Measurements from ENCODE around the gene ABCA2. TPM values are rescaled to one million over a fixed set of nuclear protein-coding genes. Genes with fewer than 3 reads are reported as not detected.
"Not testable (repeated sequence)": the region's sequence is repeated elsewhere in the genome, so short reads cannot be mapped to it uniquely, and the experiment has no call there.

ABCA2 gene
- total RNA-seq, 1 experiment from 2014 or later = 114 TPM

DNA sequence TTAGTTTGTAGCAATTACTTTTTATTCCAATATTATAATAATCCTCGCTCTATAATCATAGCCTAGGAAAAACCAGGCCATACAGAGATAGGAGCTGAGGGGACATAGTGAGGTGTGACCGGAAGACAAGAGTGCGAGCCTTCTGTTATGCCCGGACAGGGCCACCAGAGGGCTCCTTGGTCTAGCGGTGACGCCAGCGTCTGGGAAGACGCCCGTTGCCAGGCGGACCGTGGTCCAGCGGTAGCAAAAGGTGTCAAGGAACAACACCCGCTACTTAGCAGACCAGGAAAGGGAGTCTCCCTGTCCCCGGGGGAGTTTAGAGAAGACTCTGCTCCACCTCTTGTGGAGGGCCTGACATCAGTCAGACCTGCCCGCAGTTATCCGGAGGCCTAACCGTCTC is 23.8 kb downstream of the ABCA2 start:
- intact Hi-C loops (cut with micrococcal nuclease) = not testable (repeated sequence)

DNA sequence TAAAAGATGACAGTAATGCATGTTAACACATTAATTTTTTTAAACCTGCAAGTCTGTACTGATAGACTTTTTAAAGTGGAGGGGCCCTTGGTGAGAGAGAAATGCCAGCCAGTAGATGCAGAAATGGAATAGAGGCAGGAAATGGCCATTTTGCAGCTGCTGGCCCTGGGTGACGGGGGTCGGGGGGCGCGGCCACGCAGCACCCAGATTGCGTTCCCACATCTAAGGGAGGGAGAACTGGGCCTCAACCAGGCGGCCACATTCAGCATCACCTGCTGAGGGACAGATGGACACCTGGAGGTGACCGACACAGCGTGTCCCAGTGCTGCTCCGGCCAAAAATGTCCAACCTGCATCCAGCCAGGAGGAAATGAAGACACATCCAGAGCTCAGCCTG is 25.4 kb downstream of the ABCA2 start:
- no peaks in the 10 kb centered on the region for H3K9me2 ChIP-seq (ENCODE audit: insufficient read depth)
- H3K4me1 ChIP-seq (ENCODE audit: control insufficient read depth in 1 of 2, insufficient read depth in 2 of 2, low read length in 2 of 2) = peaks cover 21 to 41% of the 10 kb centered on the region in 2 experiments
- intact Hi-C loops (cut with micrococcal nuclease) = no loop called here
- ChIA-PET CTCF (interaction anchor here (0.7 to 1.7 kb wide), 3 partner anchors 10 to 27 kb away, joined by 3 to 4 read pairs (median 3); partner anchors contain the start of gene PAXX), POLR2A (interaction anchor here (1.2 to 2.9 kb wide), 2 partner anchors 9 to 11 kb away, joined by 3 to 19 read pairs; partner anchors contain the start of gene PAXX), RAD21 (ENCODE audit: low non-redundant PET in 1 of 2, low total read pairs in 2 of 2, uncharacterized antibody in 2 of 2, unreplicated experiment in 2 of 2) (no interaction called here)
- no peak overlapping the region for H3K4me2 ChIP-seq (ENCODE audit: low read length)
- H2AFZ ChIP-seq (ENCODE audit: low read depth, low read length, poor library complexity, severe bottlenecking) = no peak overlapping the region
- no peak for TF ChIP-seq EZH2phosphoT487 (IDR thresholded peaks at IDR 0.05; ENCODE audit: borderline replicate concordance)
- TF ChIP-seq, protein P1, sequence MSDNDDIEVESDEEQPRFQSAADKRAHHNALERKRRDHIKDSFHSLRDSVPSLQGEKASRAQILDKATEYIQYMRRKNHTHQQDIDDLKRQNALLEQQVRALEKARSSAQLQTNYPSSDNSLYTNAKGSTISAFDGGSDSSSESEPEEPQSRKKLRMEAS (IDR thresholded peaks at IDR 0.05) = no peak
- TF ChIP-seq YY1 (IDR thresholded peaks at IDR 0.05; ENCODE audit: extremely low read depth, insufficient replicate concordance, low read depth, low read length) = no peak
- no peak for TF ChIP-seq ZNF274 (IDR thresholded peaks at IDR 0.05; ENCODE audit: low read depth, low read length)
- no peak for TF ChIP-seq SIN3A (IDR thresholded peaks at IDR 0.05; ENCODE audit: low read depth)
- TF ChIP-seq, protein P2, sequence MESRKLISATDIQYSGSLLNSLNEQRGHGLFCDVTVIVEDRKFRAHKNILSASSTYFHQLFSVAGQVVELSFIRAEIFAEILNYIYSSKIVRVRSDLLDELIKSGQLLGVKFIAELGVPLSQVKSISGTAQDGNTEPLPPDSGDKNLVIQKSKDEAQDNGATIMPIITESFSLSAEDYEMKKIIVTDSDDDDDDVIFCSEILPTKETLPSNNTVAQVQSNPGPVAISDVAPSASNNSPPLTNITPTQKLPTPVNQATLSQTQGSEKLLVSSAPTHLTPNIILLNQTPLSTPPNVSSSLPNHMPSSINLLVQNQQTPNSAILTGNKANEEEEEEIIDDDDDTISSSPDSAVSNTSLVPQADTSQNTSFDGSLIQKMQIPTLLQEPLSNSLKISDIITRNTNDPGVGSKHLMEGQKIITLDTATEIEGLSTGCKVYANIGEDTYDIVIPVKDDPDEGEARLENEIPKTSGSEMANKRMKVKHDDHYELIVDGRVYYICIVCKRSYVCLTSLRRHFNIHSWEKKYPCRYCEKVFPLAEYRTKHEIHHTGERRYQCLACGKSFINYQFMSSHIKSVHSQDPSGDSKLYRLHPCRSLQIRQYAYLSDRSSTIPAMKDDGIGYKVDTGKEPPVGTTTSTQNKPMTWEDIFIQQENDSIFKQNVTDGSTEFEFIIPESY (IDR thresholded peaks at IDR 0.05; ENCODE audit: extremely low read depth, insufficient replicate concordance, low read length) = no peak
- no peak for TF ChIP-seq EGR1 (IDR thresholded peaks at IDR 0.05; ENCODE audit: low read depth)
- TF ChIP-seq JUND (IDR thresholded peaks at IDR 0.05) = no peak
- no peak for TF ChIP-seq ELF1 (IDR thresholded peaks at IDR 0.05; ENCODE audit: borderline replicate concordance, low read depth)
- TF ChIP-seq, protein P3, sequence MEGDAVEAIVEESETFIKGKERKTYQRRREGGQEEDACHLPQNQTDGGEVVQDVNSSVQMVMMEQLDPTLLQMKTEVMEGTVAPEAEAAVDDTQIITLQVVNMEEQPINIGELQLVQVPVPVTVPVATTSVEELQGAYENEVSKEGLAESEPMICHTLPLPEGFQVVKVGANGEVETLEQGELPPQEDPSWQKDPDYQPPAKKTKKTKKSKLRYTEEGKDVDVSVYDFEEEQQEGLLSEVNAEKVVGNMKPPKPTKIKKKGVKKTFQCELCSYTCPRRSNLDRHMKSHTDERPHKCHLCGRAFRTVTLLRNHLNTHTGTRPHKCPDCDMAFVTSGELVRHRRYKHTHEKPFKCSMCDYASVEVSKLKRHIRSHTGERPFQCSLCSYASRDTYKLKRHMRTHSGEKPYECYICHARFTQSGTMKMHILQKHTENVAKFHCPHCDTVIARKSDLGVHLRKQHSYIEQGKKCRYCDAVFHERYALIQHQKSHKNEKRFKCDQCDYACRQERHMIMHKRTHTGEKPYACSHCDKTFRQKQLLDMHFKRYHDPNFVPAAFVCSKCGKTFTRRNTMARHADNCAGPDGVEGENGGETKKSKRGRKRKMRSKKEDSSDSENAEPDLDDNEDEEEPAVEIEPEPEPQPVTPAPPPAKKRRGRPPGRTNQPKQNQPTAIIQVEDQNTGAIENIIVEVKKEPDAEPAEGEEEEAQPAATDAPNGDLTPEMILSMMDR (IDR thresholded peaks at IDR 0.05 in 2 of 3, conservative IDR thresholded peaks at IDR 0.05 in 1 of 3; ENCODE audit: borderline replicate concordance in 1 of 3, insufficient read depth in 1 of 3, low read depth in 2 of 3, low read length in 2 of 3) = no peak
- ATAC-seq = no peak
- no peaks in the 10 kb centered on the region for H4K20me1 ChIP-seq (ENCODE audit: insufficient read depth)
- BruUV-seq (replicated peaks) = no TSS peak
- no peaks in the 10 kb centered on the region for H3K79me2 ChIP-seq (ENCODE audit: insufficient read depth, low read length)
- no peaks in the 10 kb centered on the region for H3K27me3 ChIP-seq (ENCODE audit: insufficient read depth, low read length)
- no peak overlapping the region for H3K4me3 ChIP-seq (replicated peaks in 1 of 2; ENCODE audit: low read depth in 1 of 2, low read length in 2 of 2)
- peaks cover 0 to 4% of the 10 kb centered on the region in 2 experiments; a peak in 1 of 4 replicates for H3K9me3 ChIP-seq (ENCODE audit: control insufficient read depth in 1 of 2, insufficient read depth in 1 of 2, low read depth in 1 of 2, low read length in 2 of 2)
- no peak overlapping the region for H3K27ac ChIP-seq (ENCODE audit: low read depth, low read length)
- H3K9ac ChIP-seq (ENCODE audit: low read length) = no peak overlapping the region
- H3K36me3 ChIP-seq (ENCODE audit: control insufficient read depth in 1 of 2, insufficient read depth in 2 of 2, low read length in 2 of 2) = no peaks in the 10 kb centered on the region
- no peak for DNase-seq (ENCODE audit: low read depth, low spot score)

More for the DNA sequence above, 23.8 kb downstream of the ABCA2 start:
- H3K4me2 ChIP-seq (ENCODE audit: low read length); H3K9ac ChIP-seq (ENCODE audit: low read length); POLR2A ChIA-PET; H3K9me2 ChIP-seq (ENCODE audit: insufficient read depth); H4K20me1 ChIP-seq (ENCODE audit: insufficient read depth); H3K4me3 ChIP-seq (replicated peaks in 1 of 2; ENCODE audit: low read depth in 1 of 2, low read length in 2 of 2); H2AFZ ChIP-seq (ENCODE audit: low read depth, low read length, poor library complexity, severe bottlenecking); H3K27ac ChIP-seq (ENCODE audit: low read depth, low read length); H3K27me3 ChIP-seq (ENCODE audit: insufficient read depth, low read length); ATAC-seq; H3K79me2 ChIP-seq (ENCODE audit: insufficient read depth, low read length); BruUV-seq (replicated peaks); H3K36me3 ChIP-seq (ENCODE audit: control insufficient read depth in 1 of 2, insufficient read depth in 2 of 2, low read length in 2 of 2); RAD21 ChIA-PET (ENCODE audit: low non-redundant PET in 1 of 2, low total read pairs in 2 of 2, uncharacterized antibody in 2 of 2, unreplicated experiment in 2 of 2); H3K9me3 ChIP-seq (ENCODE audit: control insufficient read depth in 1 of 2, insufficient read depth in 1 of 2, low read depth in 1 of 2, low read length in 2 of 2); DNase-seq (ENCODE audit: low read depth, low spot score): not testable (repeated sequence)
- TF ChIP-seq, protein P3 (IDR thresholded peaks at IDR 0.05 in 2 of 3, conservative IDR thresholded peaks at IDR 0.05 in 1 of 3; ENCODE audit: borderline replicate concordance in 1 of 3, insufficient read depth in 1 of 3, low read depth in 2 of 3, low read length in 2 of 3) = peak in 2 of 3 experiments; percentile 26 to 47; a peak in 3 of 6 replicates
- CTCF ChIA-PET = interaction anchor here (1.2 kb wide), 1 partner anchor 31 kb away, joined by 3 read pairs; no protein-coding TSS in a partner anchor
- peaks cover 7 to 24% of the 10 kb centered on the region in 2 experiments for H3K4me1 ChIP-seq (ENCODE audit: control insufficient read depth in 1 of 2, insufficient read depth in 2 of 2, low read length in 2 of 2)

Measured in HCT116 (cell line).